GM18951 (cell line): ENCODE results near the gene SMIM7.

ENCODE experiments used
- POLR2A ChIP-seq: IDR thresholded peaks from 4 replicates; pipeline ENCODE4 v1.6.1; 2011; ENCODE audit warnings: mild to moderate bottlenecking; ENCODE audit not compliant: insufficient read length, insufficient read depth; ENCODE audit errors: extremely low read depth
- in situ Hi-C: fragments of 300-500 bp; cut with MboI; formaldehyde crosslinking; loops from one replicate; pipeline ENCODE4 v1.12.0; 2022; ENCODE audit warnings: low sequenced_read_pairs, mixed read lengths, inconsistent platforms; ENCODE audit not compliant: unreplicated experiment

Gene SMIM7

DNA sequence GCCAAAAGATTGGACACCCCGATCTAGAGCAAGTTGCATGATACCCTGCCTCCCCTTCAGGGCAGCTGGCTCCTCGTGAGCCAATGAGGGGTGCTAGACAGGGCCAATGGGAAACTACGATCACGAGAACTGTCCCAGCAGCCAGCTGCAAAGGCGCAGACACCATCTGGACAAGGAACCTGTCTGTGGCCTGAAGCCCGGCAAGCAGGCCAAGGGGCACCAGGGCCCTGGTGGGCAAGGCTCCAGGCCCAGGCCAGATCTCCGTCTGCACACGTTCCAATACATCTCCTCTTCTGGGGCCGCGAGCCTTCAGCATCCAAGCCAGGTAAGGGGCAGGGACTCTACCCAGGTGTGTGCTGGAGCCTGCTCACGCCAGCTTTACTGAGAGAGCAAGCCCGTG is 52.1 kb downstream of the SMIM7 start:
- no peak for TF ChIP-seq POLR2A
- in situ Hi-C loops = no loop called here

DNA sequence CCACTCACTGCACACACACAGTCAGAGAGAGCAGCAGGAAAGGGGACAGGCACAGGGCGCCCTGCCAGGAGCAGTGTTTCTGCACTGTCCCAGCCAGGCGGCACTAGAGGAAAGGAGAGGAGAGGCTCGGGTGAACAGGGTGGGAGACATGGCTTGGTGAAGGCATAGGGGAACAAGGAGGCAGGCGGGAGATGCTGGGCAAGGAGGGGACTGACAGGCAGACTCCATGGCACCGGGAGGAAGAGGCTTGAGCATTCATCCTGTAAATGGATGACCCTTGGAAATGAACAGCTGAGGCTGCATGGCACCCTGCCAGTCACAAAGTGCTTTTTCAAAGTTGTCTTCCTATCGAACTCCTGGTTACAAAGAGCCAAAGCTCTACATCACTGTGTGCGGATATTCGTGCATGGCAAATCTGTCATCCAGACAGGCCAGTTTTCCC is 54.4 kb downstream of the SMIM7 start:
- in situ Hi-C loops = no loop called here
- no peak for TF ChIP-seq POLR2A

DNA sequence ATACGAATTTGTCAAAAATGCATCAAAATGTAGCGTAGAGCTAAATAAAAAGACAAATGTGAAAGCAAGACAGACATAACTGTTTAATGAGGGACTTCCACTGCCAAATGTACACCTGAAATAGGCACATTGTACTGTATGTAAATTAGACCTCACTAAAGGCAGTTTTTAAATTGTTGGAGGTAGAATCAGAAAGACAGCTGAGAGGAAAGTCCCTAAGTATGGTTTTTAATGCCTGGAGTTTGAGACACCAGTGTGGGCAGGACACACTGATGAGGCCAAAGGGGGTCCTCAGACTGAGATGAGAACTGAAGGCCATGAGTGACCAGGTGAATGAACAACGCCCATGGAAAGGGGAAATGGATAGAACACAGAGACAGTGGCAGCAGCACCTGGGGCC is 54.8 kb downstream of the SMIM7 start:
- no peak for TF ChIP-seq POLR2A
- in situ Hi-C loops = no loop called here

DNA sequence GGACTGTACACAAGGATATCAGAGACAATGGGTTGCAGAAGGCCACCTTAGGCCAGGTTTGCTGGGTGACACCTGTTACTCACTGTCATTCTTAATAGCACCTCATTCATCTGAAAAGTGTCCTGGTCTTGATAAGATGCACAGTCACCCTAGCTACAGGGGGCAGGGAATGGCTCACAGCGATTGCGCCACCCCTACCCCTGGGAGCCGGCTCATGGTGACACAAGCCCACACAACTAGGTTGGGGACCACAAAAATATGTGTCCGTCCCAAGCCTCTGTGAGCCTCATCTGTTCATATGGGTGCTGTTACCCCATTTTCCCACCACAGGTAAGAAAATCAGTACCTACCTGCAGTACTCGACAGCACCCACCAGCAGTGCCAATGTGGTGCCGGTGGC is 55.3 kb downstream of the SMIM7 start:
- no peak for TF ChIP-seq POLR2A
- in situ Hi-C loops = no loop called here

DNA sequence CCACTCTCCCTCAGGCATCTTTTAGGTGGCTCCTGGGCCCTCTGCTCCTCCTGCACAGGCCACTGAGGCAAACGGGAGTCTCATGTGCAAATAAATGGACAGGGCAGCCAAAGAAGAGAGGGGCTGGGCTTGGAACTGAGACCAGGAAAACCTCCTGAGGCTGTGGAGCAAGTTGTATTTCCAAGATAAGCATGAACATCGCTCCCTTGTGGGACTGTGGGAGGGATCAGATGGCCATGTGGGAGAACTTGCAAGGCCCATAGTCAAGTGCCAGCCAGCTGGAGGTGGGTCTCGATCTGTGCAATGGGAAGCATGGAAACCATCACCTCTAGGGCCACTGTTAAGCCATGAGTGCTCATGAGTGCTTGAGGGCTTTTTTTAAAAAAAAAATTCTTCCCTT is 56.9 kb downstream of the SMIM7 start:
- in situ Hi-C loops = no loop called here
- no peak for TF ChIP-seq POLR2A

DNA sequence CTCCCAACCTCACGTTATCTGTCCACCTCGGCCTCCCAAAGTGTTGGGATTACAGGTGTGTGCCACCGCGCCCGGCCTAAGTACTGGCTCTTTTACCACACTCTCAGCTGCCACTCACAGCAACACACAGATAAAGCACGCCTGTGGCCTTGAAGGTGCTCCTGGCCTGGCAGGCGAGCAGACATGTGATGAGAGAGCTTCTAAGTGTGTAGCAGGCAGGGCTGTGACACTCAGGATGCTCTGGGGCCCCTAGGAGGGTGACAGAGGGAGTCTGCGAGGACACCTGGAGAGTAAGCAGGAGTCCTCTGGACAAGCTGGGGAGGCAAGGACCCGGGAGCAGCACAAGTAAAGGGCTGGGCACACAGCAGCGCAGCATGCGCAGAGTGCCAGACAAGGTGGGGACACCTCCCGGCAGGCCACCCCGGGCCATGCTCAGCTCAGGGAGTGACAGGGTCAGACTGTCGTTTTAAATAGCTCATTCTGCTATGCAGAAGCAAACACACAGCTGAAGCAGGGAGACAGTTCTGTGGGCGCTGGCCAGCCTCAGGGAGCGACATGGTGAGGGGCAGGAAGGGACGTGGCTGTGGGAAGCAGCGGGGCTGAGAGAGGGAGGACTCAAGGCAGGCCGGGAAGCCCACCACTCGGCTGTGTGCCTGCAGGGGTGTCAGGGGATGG is 58.4 kb downstream of the SMIM7 start:
- in situ Hi-C loops = no loop called here
- no peak for TF ChIP-seq POLR2A

DNA sequence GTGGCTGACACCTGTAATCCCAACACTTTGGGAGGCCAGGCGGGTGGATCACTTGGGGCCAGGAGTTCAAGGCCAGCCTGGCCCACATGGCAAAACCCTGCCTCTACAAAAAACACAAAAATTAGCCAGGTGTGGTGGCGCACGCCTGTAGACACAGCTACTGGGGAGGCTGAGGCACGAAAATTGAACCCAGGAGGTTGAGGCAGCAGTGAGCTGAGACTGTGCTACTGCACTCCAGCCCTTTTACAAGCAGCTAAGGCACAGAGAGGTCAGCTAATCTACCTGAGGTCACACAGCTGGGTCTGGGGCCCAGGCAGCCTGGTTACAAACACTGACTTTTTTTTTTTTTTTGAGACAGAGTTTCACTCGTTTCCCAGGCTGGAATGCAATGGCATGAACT is 59.1 kb downstream of the SMIM7 start:
- in situ Hi-C loops = no loop called here
- TF ChIP-seq POLR2A = no peak

DNA sequence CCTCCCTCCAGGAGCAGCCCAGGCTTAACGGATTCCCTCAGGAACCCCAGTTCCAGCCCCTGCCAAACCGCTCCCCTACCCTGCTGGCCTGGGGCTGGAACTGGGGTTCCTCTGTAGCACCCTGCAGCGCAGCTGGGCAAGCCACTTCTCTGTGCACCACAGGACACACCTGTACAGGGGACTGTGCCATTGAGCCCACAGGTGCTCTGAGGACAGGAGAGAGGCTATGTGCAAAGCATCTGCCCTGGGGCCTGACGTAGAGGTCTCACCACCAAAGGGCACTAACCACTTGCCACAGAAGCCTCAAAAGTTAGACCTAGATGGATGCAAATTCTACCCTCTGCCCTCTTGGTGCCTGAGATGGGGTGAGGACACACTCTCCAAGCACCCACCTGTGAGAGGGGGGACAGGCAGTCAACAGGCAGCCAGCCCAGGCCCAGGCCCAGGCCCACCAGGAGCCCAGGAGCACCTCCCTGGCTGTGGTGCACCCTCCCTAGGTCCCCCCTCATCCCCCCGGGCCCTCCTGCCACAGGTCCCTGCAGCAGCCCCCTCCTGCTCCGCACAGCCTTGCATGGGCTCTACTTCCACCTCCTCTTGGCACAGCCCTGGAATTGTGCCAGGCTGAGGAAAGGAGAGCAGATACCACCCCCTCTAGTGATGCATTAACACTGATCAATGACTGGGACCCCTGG is 60.1 kb downstream of the SMIM7 start:
- no peak for TF ChIP-seq POLR2A
- in situ Hi-C loops = no loop called here

DNA sequence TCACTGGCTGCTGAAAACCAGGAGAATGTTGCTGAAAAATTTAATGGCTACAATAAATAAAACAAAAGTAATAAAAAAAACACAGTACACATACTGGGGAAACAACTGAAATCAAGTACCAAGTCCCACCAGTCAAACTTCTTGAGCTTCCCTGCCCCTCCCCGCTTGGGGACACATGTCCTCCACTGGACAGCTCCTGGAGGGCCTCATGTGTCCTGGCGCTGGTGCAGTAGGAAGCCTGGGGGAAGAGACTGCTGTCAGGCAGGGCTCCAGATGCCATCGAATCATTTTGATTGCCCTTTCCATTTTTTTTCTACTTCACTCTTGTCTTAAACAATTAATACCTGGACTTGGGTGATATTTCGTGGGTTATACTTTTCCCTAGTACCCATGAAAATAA is 61.1 kb downstream of the SMIM7 start:
- in situ Hi-C loops = no loop called here
- no peak for TF ChIP-seq POLR2A

DNA sequence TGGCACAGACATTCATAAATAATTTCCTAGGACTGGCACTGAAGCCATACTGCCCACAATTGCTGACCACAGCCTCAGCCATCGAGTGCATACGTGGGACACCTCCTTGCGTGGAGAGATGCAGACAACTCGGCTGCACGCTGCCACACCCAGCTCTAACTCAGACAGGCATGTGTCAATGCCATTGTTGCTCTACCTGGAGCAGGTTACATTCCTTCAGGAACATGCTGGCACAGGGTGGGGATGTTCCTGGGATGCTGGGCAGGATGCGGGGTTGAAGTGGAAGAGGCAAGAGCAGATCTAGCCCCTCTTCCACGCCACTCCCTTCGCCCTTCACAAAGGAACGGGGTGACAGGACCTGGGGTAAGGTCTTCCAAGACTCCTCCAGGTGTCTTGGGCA is 63.5 kb downstream of the SMIM7 start:
- TF ChIP-seq POLR2A = no peak
- in situ Hi-C loops = no loop called here
